ENCODE results near the gene PYGB.
"Not testable (repeated sequence)": the region's sequence is repeated elsewhere in the genome, so short reads cannot be mapped to it uniquely, and the experiment has no call there.

PYGB gene

GRCh38 chr20:25249198-25249931 is 1.5 kb downstream of the PYGB start:
- no peak for DNase-seq

- DNase-seq = no peak
These were observed 2.6 kb downstream of the PYGB start for GRCh38 chr20:25250508-25250907.

- DNase-seq = no peak
These were observed 3.1 kb downstream of the PYGB start for GRCh38 chr20:25251019-25251418.

GRCh38 chr20:25251558-25251957 is 3.7 kb downstream of the PYGB start:
- no peak for DNase-seq

GRCh38 chr20:25252230-25252651 is 4.4 kb downstream of the PYGB start:
- DNase-seq = no peak

- DNase-seq = no peak
These were observed 5.0 kb downstream of the PYGB start for GRCh38 chr20:25252686-25253421.

GRCh38 chr20:25253606-25254275 is 5.9 kb downstream of the PYGB start:
- no peak for DNase-seq

- no peak for DNase-seq
These were observed 6.7 kb downstream of the PYGB start for GRCh38 chr20:25254571-25254970.

GRCh38 chr20:25254986-25255680 is 7.2 kb downstream of the PYGB start:
- DNase-seq = no peak

- DNase-seq = no peak
These were observed 8.5 kb downstream of the PYGB start for GRCh38 chr20:25256226-25256859.

- DNase-seq = no peak
These were observed 9.2 kb downstream of the PYGB start for GRCh38 chr20:25257130-25257529.

GRCh38 chr20:25257756-25258475 is 10.0 kb downstream of the PYGB start:
- no peak for DNase-seq

GRCh38 chr20:25258476-25258805 is 10.6 kb downstream of the PYGB start:
- no peak for DNase-seq

- no peak for DNase-seq
These were observed 10.9 kb downstream of the PYGB start for GRCh38 chr20:25258828-25259227.

GRCh38 chr20:25259358-25259757 is 11.5 kb downstream of the PYGB start:
- DNase-seq = no peak

GRCh38 chr20:25259788-25260254 is 11.9 kb downstream of the PYGB start:
- DNase-seq = no peak

- not testable (repeated sequence) for DNase-seq
These were observed 13.0 kb downstream of the PYGB start for GRCh38 chr20:25260770-25261437.

- no peak for DNase-seq
These were observed 21.4 kb downstream of the PYGB start for GRCh38 chr20:25269057-25269832.

- DNase-seq = no peak
These were observed 21.9 kb downstream of the PYGB start for GRCh38 chr20:25269833-25270170.

- DNase-seq = no peak
These were observed 23.0 kb downstream of the PYGB start for GRCh38 chr20:25270829-25271251.

All from NCI-H1694 treated with DMSO at 0.1 percent for 48 hours (cell line).